Measurements from ENCODE around the gene CCDC12. TPM values are rescaled to one million over a fixed set of nuclear protein-coding genes. Genes with fewer than 3 reads are reported as not detected.

CCDC12 gene
- total and polyA plus RNA-seq, 2 of the 13 experiments (the other 11 are each of a cell fraction or from before 2014, with no cell fraction given): 30.1 to 49.5 TPM

DNA sequence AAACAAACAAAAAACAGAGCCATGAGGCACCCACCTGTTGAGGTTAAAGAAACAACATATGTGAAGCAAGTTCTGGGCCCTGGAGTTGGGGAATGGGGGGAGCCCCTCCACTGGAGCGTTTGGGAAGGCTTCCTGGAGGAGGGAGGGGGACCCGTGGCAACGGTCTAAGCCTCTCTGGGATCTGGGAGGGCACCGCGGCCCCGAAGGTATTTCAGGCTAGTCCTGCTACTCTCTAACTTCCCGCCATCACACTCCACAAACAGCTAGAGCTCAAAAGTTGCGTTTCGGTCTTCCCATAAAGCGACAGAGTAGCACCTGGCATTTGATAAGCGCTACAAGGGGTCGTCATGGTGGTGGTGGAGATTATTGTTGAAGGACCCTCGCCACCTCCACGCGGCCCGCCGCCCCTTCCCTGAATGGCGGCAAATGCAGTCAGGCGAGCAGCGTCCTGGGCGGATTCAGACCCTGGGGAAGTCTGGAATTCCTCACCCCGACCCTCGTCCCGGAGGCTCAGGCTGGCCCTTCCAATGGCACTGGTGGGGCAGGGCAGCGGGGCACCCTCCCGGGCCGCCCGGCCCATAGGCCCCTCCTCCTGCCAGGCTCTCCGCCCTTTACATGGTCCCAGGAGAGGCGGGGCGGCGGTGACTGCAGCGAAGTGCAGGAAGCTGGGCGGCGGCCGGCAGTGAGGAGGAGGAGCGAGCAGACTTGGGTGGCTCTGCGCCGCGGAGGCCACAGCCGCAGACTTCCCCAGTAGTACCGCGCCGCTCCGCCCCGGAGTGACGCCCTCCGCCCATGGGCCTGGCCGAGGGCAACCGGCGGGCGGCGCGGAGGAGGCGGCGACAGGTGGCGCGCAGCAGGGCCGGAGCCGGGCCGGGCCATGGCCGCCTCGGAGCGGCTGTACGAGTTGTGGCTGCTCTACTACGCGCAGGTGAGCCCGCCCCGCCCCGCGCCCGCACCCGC, 2.7 kb upstream of the CCDC12 start, which contains the start of gene NBEAL2 (continued):
- TF ChIP-seq, protein P1, sequence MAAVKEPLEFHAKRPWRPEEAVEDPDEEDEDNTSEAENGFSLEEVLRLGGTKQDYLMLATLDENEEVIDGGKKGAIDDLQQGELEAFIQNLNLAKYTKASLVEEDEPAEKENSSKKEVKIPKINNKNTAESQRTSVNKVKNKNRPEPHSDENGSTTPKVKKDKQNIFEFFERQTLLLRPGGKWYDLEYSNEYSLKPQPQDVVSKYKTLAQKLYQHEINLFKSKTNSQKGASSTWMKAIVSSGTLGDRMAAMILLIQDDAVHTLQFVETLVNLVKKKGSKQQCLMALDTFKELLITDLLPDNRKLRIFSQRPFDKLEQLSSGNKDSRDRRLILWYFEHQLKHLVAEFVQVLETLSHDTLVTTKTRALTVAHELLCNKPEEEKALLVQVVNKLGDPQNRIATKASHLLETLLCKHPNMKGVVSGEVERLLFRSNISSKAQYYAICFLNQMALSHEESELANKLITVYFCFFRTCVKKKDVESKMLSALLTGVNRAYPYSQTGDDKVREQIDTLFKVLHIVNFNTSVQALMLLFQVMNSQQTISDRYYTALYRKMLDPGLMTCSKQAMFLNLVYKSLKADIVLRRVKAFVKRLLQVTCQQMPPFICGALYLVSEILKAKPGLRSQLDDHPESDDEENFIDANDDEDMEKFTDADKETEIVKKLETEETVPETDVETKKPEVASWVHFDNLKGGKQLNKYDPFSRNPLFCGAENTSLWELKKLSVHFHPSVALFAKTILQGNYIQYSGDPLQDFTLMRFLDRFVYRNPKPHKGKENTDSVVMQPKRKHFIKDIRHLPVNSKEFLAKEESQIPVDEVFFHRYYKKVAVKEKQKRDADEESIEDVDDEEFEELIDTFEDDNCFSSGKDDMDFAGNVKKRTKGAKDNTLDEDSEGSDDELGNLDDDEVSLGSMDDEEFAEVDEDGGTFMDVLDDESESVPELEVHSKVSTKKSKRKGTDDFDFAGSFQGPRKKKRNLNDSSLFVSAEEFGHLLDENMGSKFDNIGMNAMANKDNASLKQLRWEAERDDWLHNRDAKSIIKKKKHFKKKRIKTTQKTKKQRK (IDR thresholded peaks at IDR 0.05; ENCODE audit: low read length): no peak
- peak; percentile 88 for TF ChIP-seq HIC2 (CRISPR knock-in tag; IDR thresholded peaks at IDR 0.05; ENCODE audit: low read depth)
- TF ChIP-seq JDP2 (CRISPR knock-in tag; IDR thresholded peaks at IDR 0.05; ENCODE audit: borderline replicate concordance): no peak
- peak; percentile 70; the same call in 1 of the 2 replicates for TF ChIP-seq ZNF329 (CRISPR knock-in tag; IDR thresholded peaks at IDR 0.05; ENCODE audit: low read depth)
- TF ChIP-seq KLF13 (CRISPR knock-in tag; IDR thresholded peaks at IDR 0.05): no peak
- peak; percentile 43; the same call in 1 of the 2 replicates for TF ChIP-seq KDM5B (CRISPR knock-in tag; IDR thresholded peaks at IDR 0.05; ENCODE audit: borderline replicate concordance)
- TF ChIP-seq, protein P2, sequence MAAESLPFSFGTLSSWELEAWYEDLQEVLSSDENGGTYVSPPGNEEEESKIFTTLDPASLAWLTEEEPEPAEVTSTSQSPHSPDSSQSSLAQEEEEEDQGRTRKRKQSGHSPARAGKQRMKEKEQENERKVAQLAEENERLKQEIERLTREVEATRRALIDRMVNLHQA (CRISPR knock-in tag; IDR thresholded peaks at IDR 0.05): no peak
- TF ChIP-seq ZNF605 (CRISPR knock-in tag; IDR thresholded peaks at IDR 0.05): no peak
- TF ChIP-seq HCFC1 (IDR thresholded peaks at IDR 0.05; ENCODE audit: low read depth, low read length): no peak
- TF ChIP-seq, protein P3, sequence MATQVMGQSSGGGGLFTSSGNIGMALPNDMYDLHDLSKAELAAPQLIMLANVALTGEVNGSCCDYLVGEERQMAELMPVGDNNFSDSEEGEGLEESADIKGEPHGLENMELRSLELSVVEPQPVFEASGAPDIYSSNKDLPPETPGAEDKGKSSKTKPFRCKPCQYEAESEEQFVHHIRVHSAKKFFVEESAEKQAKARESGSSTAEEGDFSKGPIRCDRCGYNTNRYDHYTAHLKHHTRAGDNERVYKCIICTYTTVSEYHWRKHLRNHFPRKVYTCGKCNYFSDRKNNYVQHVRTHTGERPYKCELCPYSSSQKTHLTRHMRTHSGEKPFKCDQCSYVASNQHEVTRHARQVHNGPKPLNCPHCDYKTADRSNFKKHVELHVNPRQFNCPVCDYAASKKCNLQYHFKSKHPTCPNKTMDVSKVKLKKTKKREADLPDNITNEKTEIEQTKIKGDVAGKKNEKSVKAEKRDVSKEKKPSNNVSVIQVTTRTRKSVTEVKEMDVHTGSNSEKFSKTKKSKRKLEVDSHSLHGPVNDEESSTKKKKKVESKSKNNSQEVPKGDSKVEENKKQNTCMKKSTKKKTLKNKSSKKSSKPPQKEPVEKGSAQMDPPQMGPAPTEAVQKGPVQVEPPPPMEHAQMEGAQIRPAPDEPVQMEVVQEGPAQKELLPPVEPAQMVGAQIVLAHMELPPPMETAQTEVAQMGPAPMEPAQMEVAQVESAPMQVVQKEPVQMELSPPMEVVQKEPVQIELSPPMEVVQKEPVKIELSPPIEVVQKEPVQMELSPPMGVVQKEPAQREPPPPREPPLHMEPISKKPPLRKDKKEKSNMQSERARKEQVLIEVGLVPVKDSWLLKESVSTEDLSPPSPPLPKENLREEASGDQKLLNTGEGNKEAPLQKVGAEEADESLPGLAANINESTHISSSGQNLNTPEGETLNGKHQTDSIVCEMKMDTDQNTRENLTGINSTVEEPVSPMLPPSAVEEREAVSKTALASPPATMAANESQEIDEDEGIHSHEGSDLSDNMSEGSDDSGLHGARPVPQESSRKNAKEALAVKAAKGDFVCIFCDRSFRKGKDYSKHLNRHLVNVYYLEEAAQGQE (IDR thresholded peaks at IDR 0.05; ENCODE audit: borderline replicate concordance in 1 of 2, low read depth in 1 of 2, low read length in 2 of 2): peak in 1 of 2 experiments; percentile 23; a peak in 1 of 4 replicates
- TF ChIP-seq KDM5A (IDR thresholded peaks at IDR 0.05; ENCODE audit: borderline replicate concordance, low read length): no peak
- no peak for TF ChIP-seq MTA3 (CRISPR knock-in tag; IDR thresholded peaks at IDR 0.05)
- no peak for TF ChIP-seq TERF1 (CRISPR knock-in tag; IDR thresholded peaks at IDR 0.05)
- TF ChIP-seq NFE2L2 (IDR thresholded peaks at IDR 0.05; ENCODE audit: low read length): no peak
